ENCODE data around the gene ALDH6A1.
A peak's percentile ranks its signal among the peaks of the same experiment; 100 is the strongest.

Gene ALDH6A1

GRCh38 chr14:74077401-74077800 lies 6.9 kb downstream of the ALDH6A1 start:
- ATAC-seq = no peak
- Mint-ChIP-seq H3K4me3 (no peak overlapping the region), H3K27ac (peak overlapping the region; percentile 27), H3K4me1 (no peaks in the 10 kb centered on the region), H3K9me3 (no peaks in the 10 kb centered on the region), H3K36me3 (no peaks in the 10 kb centered on the region)
- DNase-seq (ENCODE audit: low spot score in 2 of 2) = no peak

DNA sequence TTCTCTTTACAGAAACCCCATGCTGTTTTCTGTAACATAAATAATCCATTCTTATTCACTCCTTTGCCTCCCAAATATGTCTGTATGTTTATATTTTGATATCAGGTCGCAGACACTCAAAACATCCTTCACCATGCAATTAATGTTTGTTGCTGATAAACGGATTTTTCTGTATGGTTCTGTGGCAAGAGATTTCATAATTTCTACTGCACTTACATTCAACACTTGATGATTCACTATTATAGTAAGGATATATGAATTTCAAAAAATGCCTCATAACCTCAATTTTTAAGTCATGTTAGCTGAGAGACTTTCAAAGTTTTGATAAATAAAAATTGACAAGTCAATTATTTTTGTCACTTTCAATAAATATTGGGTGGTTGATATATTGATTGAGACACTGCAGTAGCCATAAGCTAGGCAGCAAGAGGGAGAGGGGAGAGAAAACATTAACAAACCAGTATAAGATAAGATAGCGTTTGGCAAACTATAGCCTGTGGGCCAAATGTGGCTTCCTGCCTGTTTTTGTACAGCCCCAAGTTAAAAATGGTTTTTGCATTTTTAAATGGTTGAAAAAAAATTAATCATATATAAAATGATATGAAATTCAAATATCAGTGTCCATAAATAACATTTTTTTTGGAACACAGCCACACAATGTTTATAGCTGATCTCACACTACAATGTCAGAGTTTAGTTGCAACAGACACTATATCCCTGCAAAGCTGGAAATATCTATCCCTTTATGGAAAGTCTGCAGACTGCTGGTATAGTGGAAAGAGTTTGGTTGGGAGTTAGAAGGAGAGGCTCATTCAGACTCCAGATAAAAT lies 18.3 kb downstream of the ALDH6A1 start:
- Mint-ChIP-seq H3K4me3 (no peak overlapping the region), H3K36me3 (peaks cover 65% of the 10 kb centered on the region), H3K9me3 (no peaks in the 10 kb centered on the region), H3K27ac (no peak overlapping the region), H3K4me1 (no peaks in the 10 kb centered on the region)
- no peak for DNase-seq (ENCODE audit: low spot score in 2 of 2)
- no peak for ATAC-seq

GRCh38 chr14:74064883-74065282 lies 19.4 kb downstream of the ALDH6A1 start:
- no peak for ATAC-seq
- H3K27ac Mint-ChIP-seq = no peak overlapping the region
- no peaks in the 10 kb centered on the region for H3K9me3 Mint-ChIP-seq
- no peaks in the 10 kb centered on the region for H3K4me1 Mint-ChIP-seq
- H3K36me3 Mint-ChIP-seq = peaks cover 73% of the 10 kb centered on the region
- DNase-seq (ENCODE audit: low spot score in 2 of 2) = no peak
- no peak overlapping the region for H3K4me3 Mint-ChIP-seq

- H3K36me3 Mint-ChIP-seq = peaks cover 77% of the 10 kb centered on the region
Observed at GRCh38 chr14:74064426-74064825, 19.8 kb downstream of the ALDH6A1 start.

DNA sequence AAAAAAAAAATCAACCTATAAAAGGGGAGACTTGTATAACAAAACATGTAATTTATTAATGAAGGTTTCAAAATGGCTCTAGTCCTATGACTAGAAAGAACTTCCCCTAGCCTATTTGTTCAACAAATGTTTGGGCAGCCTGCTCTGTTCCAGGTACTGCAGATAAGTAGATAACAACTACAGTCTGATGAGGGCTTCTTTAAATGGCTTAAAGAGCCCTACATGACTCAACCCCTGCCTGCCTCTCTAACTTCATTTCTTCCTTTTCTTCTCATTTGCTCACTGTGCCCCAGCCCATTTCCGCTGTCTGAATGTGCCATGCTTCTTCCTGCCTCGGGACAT lies 21.5 kb downstream of the ALDH6A1 start:
- H3K9me3 Mint-ChIP-seq = no peaks in the 10 kb centered on the region
- no peaks in the 10 kb centered on the region for H3K4me1 Mint-ChIP-seq
- ATAC-seq (peak; percentile 21), DNase-seq (ENCODE audit: low spot score in 2 of 2) (no peak)
- H3K36me3 Mint-ChIP-seq = peaks cover 83% of the 10 kb centered on the region
- peak overlapping the region; percentile 2 for H3K27ac Mint-ChIP-seq
- no peak overlapping the region for H3K4me3 Mint-ChIP-seq

More at GRCh38 chr14:74064426-74064825, 19.8 kb downstream of the ALDH6A1 start:
- H3K4me3 Mint-ChIP-seq = no peak overlapping the region
- no peaks in the 10 kb centered on the region for H3K9me3 Mint-ChIP-seq
- H3K4me1 Mint-ChIP-seq = no peaks in the 10 kb centered on the region
- ATAC-seq (no peak), DNase-seq (ENCODE audit: low spot score in 2 of 2) (no peak)
- H3K27ac Mint-ChIP-seq = no peak overlapping the region

DNA sequence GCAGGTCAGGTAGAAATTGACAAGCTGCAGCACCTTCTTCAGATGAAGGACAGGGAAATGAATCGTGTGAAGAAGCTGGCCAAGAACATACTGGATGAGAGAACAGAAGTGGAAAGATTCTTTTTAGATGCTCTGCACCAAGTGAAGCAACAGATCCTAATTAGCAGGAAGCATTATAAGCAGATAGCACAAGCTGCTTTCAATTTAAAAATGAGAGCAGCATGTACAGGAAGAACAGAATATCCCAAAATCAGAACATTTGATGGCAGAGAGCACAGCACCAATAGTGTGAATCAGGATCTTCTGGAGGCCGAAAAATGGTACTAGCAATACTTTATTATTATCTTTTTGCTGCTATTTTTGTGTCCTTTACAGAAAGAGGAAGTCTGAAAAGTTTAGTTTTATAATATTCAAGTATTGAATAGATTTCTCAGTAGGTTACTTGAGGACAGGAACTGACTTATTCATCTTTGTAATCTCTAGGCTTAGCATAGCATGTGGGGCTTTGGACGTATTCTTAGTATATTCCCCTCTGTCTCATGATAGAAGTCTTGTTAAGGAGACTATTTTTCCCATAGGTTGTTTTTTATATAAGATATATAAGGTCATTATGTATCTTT lies 34.3 kb downstream of the ALDH6A1 start:
- no peak for ATAC-seq
- Mint-ChIP-seq H3K4me1 (no peaks in the 10 kb centered on the region), H3K27ac (no peak overlapping the region), H3K9me3 (no peaks in the 10 kb centered on the region), H3K36me3 (no peaks in the 10 kb centered on the region), H3K4me3 (no peak overlapping the region)
- no peak for DNase-seq (ENCODE audit: low spot score in 2 of 2)

DNA sequence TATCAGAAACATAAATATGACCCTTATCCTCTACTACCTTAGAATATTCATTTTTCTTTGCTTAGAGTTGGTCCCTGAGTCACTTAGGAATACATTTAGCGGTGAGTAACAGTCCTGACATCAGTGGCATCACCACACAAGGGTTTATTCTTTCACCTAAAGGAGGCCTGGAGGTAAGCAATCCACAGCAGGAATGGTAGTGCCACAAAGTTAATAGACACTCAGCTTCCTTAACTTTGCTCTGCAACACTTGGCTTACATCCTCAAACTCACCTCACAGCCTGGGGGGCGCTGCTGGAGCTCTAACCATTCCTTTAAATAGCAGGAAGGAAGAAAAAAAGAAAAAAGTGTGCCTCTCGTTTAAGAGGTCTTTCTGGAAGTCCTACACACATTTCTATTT lies 36.0 kb downstream of the ALDH6A1 start:
- H3K27ac Mint-ChIP-seq = no peak overlapping the region
- H3K9me3 Mint-ChIP-seq = no peaks in the 10 kb centered on the region
- H3K4me1 Mint-ChIP-seq = no peaks in the 10 kb centered on the region
- DNase-seq (ENCODE audit: low spot score in 2 of 2) (no peak), ATAC-seq (no peak)
- no peak overlapping the region for H3K4me3 Mint-ChIP-seq
- no peaks in the 10 kb centered on the region for H3K36me3 Mint-ChIP-seq

- no peaks in the 10 kb centered on the region for H3K4me1 Mint-ChIP-seq
- ATAC-seq (no peak), DNase-seq (ENCODE audit: low spot score in 2 of 2) (no peak)
- no peaks in the 10 kb centered on the region for H3K36me3 Mint-ChIP-seq
- no peak overlapping the region for H3K27ac Mint-ChIP-seq
- no peaks in the 10 kb centered on the region for H3K9me3 Mint-ChIP-seq
- no peak overlapping the region for H3K4me3 Mint-ChIP-seq
Observed at GRCh38 chr14:74045522-74045921, 38.7 kb downstream of the ALDH6A1 start.

GRCh38 chr14:74042296-74042695 lies 42.0 kb downstream of the ALDH6A1 start:
- ATAC-seq = no peak
- Mint-ChIP-seq H3K9me3 (no peaks in the 10 kb centered on the region), H3K36me3 (no peaks in the 10 kb centered on the region), H3K4me1 (no peaks in the 10 kb centered on the region), H3K27ac (no peak overlapping the region), H3K4me3 (no peak overlapping the region)
- DNase-seq (ENCODE audit: low spot score in 2 of 2) = no peak

DNA sequence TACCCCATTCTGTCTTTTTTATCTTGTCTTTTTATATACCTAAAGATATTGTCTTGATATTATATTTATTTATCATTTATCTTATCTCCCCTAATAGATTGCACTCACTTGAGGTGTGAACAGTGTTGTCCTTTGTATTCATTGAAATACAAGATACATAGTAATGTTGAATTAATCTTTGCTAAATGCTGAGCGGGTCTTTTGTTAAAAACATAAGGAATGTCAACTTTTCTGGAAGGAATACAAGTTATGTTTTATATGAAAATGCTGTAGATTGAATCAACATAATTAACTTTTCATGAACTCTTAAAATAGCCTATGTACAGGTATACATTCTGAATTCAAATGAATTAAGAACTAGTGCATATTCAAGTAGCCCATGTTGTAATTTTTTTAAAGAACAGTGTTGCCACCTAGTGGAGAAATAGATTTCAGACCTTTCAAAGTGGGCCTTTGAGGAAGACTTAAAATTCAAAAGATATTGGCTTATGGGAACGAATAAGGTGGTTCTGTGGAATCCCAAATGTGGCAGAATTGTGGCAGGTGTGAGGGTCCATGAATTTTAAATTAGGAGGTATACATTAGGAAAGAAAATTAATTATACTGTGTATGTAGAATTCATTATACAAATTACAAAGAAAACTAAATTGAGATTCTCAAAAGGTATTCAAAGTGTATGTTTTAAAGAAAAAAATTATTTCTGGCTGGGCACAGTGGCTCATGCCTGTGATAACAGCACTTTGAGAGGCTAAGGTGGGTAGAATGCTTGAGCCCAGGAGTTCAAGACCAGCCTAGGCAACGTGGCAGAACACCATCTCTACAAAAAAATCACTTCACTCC lies 46.0 kb downstream of the ALDH6A1 start:
- no peak overlapping the region for H3K27ac Mint-ChIP-seq
- no peaks in the 10 kb centered on the region for H3K4me1 Mint-ChIP-seq
- no peaks in the 10 kb centered on the region for H3K36me3 Mint-ChIP-seq
- H3K4me3 Mint-ChIP-seq = no peak overlapping the region
- ATAC-seq (no peak), DNase-seq (ENCODE audit: low spot score in 2 of 2) (no peak)
- no peaks in the 10 kb centered on the region for H3K9me3 Mint-ChIP-seq

- Mint-ChIP-seq H3K4me3 (no peak overlapping the region), H3K9me3 (no peaks in the 10 kb centered on the region), H3K27ac (no peak overlapping the region), H3K4me1 (no peaks in the 10 kb centered on the region), H3K36me3 (no peaks in the 10 kb centered on the region)
- no peak for DNase-seq (ENCODE audit: low spot score in 2 of 2)
- ATAC-seq = no peak
Observed at GRCh38 chr14:74035556-74035955, 48.7 kb downstream of the ALDH6A1 start.

DNA sequence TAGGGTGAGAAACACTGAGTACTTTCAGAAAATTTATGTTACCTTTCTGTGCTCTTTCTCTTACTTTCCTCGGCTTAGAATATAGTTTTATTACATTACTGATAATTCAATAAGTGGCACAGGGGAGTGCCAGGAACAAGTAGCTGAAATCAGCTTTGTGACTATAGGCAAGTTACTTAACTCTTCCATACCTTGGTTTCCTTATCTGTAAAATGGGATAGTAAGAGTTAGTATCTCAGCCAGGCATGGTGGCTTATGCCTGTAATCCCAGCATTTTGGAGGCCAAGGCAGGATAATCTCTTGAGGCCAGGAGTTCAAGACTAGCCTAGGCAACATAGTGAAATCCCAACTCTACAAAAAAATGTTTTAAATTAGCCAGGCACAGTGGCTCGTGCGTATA lies 49.7 kb downstream of the ALDH6A1 start:
- ATAC-seq = no peak
- no peak for DNase-seq (ENCODE audit: low spot score in 2 of 2)
- H3K9me3 Mint-ChIP-seq = no peaks in the 10 kb centered on the region
- no peak overlapping the region for H3K4me3 Mint-ChIP-seq
- no peaks in the 10 kb centered on the region for H3K4me1 Mint-ChIP-seq
- no peak overlapping the region for H3K27ac Mint-ChIP-seq
- no peaks in the 10 kb centered on the region for H3K36me3 Mint-ChIP-seq

- no peaks in the 10 kb centered on the region for H3K36me3 Mint-ChIP-seq
- H3K27ac Mint-ChIP-seq = no peak overlapping the region
- no peaks in the 10 kb centered on the region for H3K4me1 Mint-ChIP-seq
- H3K9me3 Mint-ChIP-seq = no peaks in the 10 kb centered on the region
- DNase-seq (ENCODE audit: low spot score in 2 of 2) (no peak), ATAC-seq (no peak)
- no peak overlapping the region for H3K4me3 Mint-ChIP-seq
Observed at GRCh38 chr14:74029136-74029535, 55.1 kb downstream of the ALDH6A1 start.

GRCh38 chr14:74022346-74022745 lies 61.9 kb downstream of the ALDH6A1 start:
- Mint-ChIP-seq H3K4me3 (no peak overlapping the region), H3K36me3 (no peaks in the 10 kb centered on the region), H3K4me1 (peaks cover 14% of the 10 kb centered on the region), H3K27ac (no peak overlapping the region), H3K9me3 (no peaks in the 10 kb centered on the region)
- no peak for DNase-seq (ENCODE audit: low spot score in 2 of 2)
- ATAC-seq = no peak

DNA sequence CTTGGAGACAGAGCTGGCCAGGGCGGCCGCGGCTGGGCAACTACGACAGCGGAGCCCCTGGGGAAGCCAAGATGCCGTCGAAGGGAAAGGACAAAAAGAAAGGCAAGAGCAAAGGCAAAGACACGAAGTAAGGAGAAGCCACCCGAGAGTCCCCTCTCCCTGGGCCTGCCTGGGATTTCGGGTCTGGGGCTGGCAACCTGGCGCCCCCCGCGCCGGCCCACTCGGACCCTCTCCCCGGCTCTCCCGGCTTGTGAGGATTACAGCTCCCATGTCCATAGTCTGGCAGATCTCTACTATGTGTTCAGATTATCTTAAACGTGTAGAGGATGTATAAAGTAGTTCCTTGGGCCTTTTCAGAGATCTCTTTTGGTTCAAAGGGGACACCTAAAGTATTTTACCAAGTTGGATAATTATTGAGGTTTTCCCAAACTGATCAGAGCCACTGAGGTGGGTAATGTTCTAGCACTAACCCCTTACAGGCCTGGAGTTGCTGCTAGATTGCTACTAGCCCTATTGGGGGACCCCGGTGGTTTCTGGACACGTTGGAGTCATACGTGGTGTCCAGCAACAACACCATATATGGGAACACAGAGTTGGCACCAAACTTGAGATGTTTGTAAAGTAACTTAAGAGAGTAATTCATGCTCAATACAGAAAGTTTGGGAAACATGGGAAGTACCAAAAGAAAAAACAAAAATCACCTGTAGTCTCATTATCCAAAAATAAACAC lies 64.7 kb downstream of the ALDH6A1 start:
- Mint-ChIP-seq H3K27ac (peak overlapping the region; percentile 95), H3K4me3 (peak overlapping the region; percentile 90), H3K9me3 (no peaks in the 10 kb centered on the region), H3K36me3 (no peaks in the 10 kb centered on the region), H3K4me1 (peaks cover 14% of the 10 kb centered on the region)
- ATAC-seq = no peak
- DNase-seq (ENCODE audit: low spot score in 2 of 2) = no peak

Measured in stimulated activated effector memory CD8-positive, alpha-beta T cell treated with anti-CD3 and anti-CD28 coated beads, Interleukin-12 subunit alpha, Interleukin-12 subunit beta, amount 100 ng/mL, for 72 hours (primary cell).